Panc1 (cell line): ENCODE data around the gene GLG1. TPM values are rescaled to one million over a fixed set of nuclear protein-coding genes. Genes with fewer than 3 reads are reported as not detected.
"Not testable (repeated sequence)": the region's sequence is repeated elsewhere in the genome, so short reads cannot be mapped to it uniquely, and the experiment has no call there.

ENCODE experiments used
- ATAC-seq: fragments of 200-7000 bp; cut with Tn5 transposase; 2 replicates; pipeline ENCODE4 v1.9.1; 2020; ENCODE audit warnings: mild to moderate bottlenecking, moderate library complexity
- BruUV-seq: library from RNA; stranded (reverse); fragments of 400-500 nt; replicated peaks from 2 replicates; lab custom pipeline; 2021; lab: Mats Ljungman, UMichigan
- CTCF ChIA-PET: fragments of 300-600 bp; sonication (Branson Sonifier 250); formaldehyde crosslinking; loops from one replicate; lab custom pipeline; 2022; ENCODE audit warnings: antibody characterized with exemption; lab: Charles Lee
- POLR2A ChIA-PET: fragments of 300-600 bp; sonication (Branson Sonifier 250); formaldehyde crosslinking; loops from one replicate; lab custom pipeline; 2022; ENCODE audit warnings: antibody characterized with exemption; lab: Charles Lee
- DNase-seq: peaks from one replicate; pipeline ENCODE4 v3.0.0-alpha.2; 2010; ENCODE audit warnings: low read depth, low spot score
- H3K27ac ChIP-seq: 2 replicates; pipeline ENCODE4 v1.5.1; 2011; ENCODE audit warnings: mild to moderate bottlenecking, low read length, inconsistent platforms
- H3K27me3 ChIP-seq: fragments of 200-500 bp; sonication (Bioruptor generic); 2 replicates; pipeline ENCODE4 v1.6.0; 2014; ENCODE audit warnings: low read length, inconsistent platforms; ENCODE audit not compliant: control insufficient read depth, insufficient read depth
- H3K36me3 ChIP-seq: fragments of 200-500 bp; sonication (Bioruptor generic); 2 replicates; pipeline ENCODE4 v1.5.1; 2014; ENCODE audit warnings: inconsistent platforms, mild to moderate bottlenecking, low read length, moderate library complexity; ENCODE audit not compliant: control insufficient read depth, insufficient read depth
- H3K4me1 ChIP-seq: 2 replicates; pipeline ENCODE4 v1.5.1; 2011; ENCODE audit warnings: inconsistent platforms, mild to moderate bottlenecking, low read length, moderate library complexity; ENCODE audit not compliant: control insufficient read depth, insufficient read depth
- H3K4me3 ChIP-seq, 2 experiments: 2 replicates each; pipeline ENCODE4 v1.5.1; 2011 to 2012; ENCODE audit warnings: low read depth in 2 of 2, low read length in 2 of 2, mild to moderate bottlenecking in 2 of 2, inconsistent platforms in 1 of 2, moderate library complexity in 1 of 2
- H3K9me3 ChIP-seq: fragments of 200-500 bp; sonication (Bioruptor generic); 2 replicates; pipeline ENCODE4 v1.5.1; 2014; ENCODE audit warnings: low read depth, mild to moderate bottlenecking, inconsistent platforms, low read length, moderate library complexity; ENCODE audit not compliant: control insufficient read depth, insufficient read depth
- POLR2AphosphoS5 ChIP-seq: IDR thresholded peaks from 2 replicates; pipeline ENCODE4 v1.6.1; 2012; ENCODE audit warnings: mild to moderate bottlenecking, low read depth, low read length, moderate library complexity
- SIN3A ChIP-seq: IDR thresholded peaks from 2 replicates; pipeline ENCODE4 v1.6.1; 2012; ENCODE audit warnings: low read depth, mild to moderate bottlenecking, low read length, moderate library complexity, borderline replicate concordance; ENCODE audit not compliant: insufficient read depth
- TCF7L2 ChIP-seq: IDR thresholded peaks from 2 replicates; pipeline ENCODE4 v1.6.1; 2011; ENCODE audit warnings: mild to moderate bottlenecking, low read depth, low read length, inconsistent platforms
- in situ Hi-C: cut with HindIII; loops from 2 replicates; pipeline ENCODE4 v1.10.0; 2016; ENCODE audit warnings: low sequenced_read_pairs, low pct_unique_long_range_greater_than_20kb
- intact Hi-C: fragments of 100-400 bp; cut with micrococcal nuclease; formaldehyde crosslinking; loops from one replicate; pipeline ENCODE4 v1.10.0; 2022; ENCODE audit not compliant: unreplicated experiment
- total RNA-seq: library from RNA; stranded (reverse); gene quantifications from one replicate; pipeline ENCODE4 v1.2.1, GENCODE V29; 2021; ENCODE audit not compliant: unreplicated experiment
- TF ChIP-seq, protein P1 (sequence below): fragments of 450-650 bp; IDR thresholded peaks from 2 replicates; pipeline ENCODE4 v1.5.1; 2017; ENCODE audit warnings: mild to moderate bottlenecking
- TF ChIP-seq, protein P2 (sequence below), 2 experiments: IDR thresholded peaks; 2 replicates each; pipeline ENCODE4 v1.6.1; 2011 to 2012; ENCODE audit warnings: low read depth in 2 of 2, control low read depth in 1 of 2, low read length in 1 of 2, mild to moderate bottlenecking in 1 of 2, moderate library complexity in 1 of 2; ENCODE audit not compliant: insufficient read depth in 1 of 2

Gene GLG1
- total RNA-seq, 1 experiment from 2014 or later, result 75.9 TPM

DNA sequence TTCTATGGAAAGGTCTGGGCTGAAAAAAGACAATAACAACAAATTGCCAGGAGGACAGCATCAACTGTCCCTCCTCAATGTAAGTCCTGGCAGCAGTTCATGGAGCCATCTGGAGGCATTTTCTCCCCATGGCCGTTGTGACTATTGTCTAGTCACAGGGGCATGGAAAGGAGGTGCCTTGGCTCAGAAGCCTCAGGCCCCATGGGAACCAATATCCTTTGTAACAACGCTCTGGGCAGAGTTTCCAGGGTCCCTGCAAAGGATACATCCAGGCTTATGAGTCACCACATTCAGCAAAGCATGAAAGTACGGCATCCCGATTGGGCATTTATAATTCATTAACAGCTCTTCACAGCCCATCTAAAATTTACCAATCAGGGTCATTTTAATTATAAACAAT lies 85.2 kb downstream of the GLG1 start:
- TF ChIP-seq, protein P1, sequence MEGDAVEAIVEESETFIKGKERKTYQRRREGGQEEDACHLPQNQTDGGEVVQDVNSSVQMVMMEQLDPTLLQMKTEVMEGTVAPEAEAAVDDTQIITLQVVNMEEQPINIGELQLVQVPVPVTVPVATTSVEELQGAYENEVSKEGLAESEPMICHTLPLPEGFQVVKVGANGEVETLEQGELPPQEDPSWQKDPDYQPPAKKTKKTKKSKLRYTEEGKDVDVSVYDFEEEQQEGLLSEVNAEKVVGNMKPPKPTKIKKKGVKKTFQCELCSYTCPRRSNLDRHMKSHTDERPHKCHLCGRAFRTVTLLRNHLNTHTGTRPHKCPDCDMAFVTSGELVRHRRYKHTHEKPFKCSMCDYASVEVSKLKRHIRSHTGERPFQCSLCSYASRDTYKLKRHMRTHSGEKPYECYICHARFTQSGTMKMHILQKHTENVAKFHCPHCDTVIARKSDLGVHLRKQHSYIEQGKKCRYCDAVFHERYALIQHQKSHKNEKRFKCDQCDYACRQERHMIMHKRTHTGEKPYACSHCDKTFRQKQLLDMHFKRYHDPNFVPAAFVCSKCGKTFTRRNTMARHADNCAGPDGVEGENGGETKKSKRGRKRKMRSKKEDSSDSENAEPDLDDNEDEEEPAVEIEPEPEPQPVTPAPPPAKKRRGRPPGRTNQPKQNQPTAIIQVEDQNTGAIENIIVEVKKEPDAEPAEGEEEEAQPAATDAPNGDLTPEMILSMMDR, result no peak
- TF ChIP-seq TCF7L2, result no peak
- TF ChIP-seq, protein P2, sequence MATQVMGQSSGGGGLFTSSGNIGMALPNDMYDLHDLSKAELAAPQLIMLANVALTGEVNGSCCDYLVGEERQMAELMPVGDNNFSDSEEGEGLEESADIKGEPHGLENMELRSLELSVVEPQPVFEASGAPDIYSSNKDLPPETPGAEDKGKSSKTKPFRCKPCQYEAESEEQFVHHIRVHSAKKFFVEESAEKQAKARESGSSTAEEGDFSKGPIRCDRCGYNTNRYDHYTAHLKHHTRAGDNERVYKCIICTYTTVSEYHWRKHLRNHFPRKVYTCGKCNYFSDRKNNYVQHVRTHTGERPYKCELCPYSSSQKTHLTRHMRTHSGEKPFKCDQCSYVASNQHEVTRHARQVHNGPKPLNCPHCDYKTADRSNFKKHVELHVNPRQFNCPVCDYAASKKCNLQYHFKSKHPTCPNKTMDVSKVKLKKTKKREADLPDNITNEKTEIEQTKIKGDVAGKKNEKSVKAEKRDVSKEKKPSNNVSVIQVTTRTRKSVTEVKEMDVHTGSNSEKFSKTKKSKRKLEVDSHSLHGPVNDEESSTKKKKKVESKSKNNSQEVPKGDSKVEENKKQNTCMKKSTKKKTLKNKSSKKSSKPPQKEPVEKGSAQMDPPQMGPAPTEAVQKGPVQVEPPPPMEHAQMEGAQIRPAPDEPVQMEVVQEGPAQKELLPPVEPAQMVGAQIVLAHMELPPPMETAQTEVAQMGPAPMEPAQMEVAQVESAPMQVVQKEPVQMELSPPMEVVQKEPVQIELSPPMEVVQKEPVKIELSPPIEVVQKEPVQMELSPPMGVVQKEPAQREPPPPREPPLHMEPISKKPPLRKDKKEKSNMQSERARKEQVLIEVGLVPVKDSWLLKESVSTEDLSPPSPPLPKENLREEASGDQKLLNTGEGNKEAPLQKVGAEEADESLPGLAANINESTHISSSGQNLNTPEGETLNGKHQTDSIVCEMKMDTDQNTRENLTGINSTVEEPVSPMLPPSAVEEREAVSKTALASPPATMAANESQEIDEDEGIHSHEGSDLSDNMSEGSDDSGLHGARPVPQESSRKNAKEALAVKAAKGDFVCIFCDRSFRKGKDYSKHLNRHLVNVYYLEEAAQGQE (IDR thresholded peaks at IDR 0.05; ENCODE audit: insufficient read depth in 1 of 2, low read depth in 2 of 2, low read length in 1 of 2), result no peak
- no peak for TF ChIP-seq SIN3A
- no peak for TF ChIP-seq POLR2AphosphoS5
- in situ Hi-C loops, result no loop called here
- ATAC-seq, result no peak
- no TSS peak for BruUV-seq
- intact Hi-C loops, result no loop called here
- DNase-seq, result no peak
- ChIA-PET POLR2A (no interaction called here), CTCF (no interaction called here)
- H3K4me1 ChIP-seq, result no peaks in the 10 kb centered on the region
- H3K9me3 ChIP-seq, result no peaks in the 10 kb centered on the region
- no peaks in the 10 kb centered on the region for H3K27me3 ChIP-seq
- H3K27ac ChIP-seq, result no peak overlapping the region
- no peak overlapping the region for H3K4me3 ChIP-seq
- no peaks in the 10 kb centered on the region for H3K36me3 ChIP-seq

DNA sequence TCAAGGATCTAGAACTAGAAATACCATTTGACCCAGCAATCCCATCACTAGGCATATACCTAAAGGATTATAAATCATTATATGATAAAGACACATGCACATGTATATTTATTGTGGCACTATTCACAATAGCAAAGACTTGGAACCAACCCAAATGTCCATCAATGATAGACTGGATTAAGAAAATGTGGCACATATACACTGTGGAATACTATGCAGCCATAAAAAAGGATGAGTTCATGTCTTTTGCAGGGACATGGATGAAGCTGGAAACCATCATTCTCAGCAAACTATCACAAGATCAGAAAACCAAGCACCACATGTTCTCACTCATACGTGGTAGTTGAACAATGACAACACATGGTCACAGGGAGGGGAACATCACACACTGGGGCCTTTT lies 88.0 kb downstream of the GLG1 start:
- ATAC-seq, result not testable (repeated sequence)

DNA sequence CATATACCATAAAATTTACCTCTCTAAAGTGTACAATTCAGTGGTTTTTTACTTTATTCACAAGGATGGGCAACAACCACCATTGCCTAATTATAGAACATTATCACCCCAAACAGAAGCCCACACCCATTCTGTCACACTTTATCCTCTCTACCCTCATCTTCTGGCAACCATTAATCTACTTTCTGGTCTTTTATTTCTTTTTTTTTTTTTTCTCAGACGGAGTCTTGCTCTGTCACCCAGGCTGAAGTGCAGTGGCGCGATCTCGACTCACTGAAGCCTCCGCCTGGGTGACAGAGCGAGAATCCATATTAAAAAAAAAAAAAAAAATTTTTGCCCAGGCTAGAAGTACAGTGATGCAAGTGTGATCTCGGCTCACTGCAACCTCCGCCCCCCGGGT lies 95.0 kb downstream of the GLG1 start:
- POLR2A ChIA-PET, result interaction anchor here (0.6 kb wide), 1 partner anchor 8 kb away, joined by 3 read pairs; no protein-coding TSS in a partner anchor
- Histone ChIP-seq H3K4me1 (no peaks in the 10 kb centered on the region), H3K27ac (no peak overlapping the region), H3K4me3 (no peak overlapping the region), H3K9me3 (no peaks in the 10 kb centered on the region), H3K27me3 (no peaks in the 10 kb centered on the region), H3K36me3 (no peaks in the 10 kb centered on the region; the same call in 1 of the 2 replicates)
- DNase-seq, result no peak
- intact Hi-C loops (no loop called here), in situ Hi-C loops (no loop called here)
- CTCF ChIA-PET, result no interaction called here
- TF ChIP-seq, protein P1, result no peak
- TF ChIP-seq POLR2AphosphoS5, result no peak
- TF ChIP-seq, protein P2 (IDR thresholded peaks at IDR 0.05; ENCODE audit: insufficient read depth in 1 of 2, low read depth in 2 of 2, low read length in 1 of 2), result no peak
- no peak for ATAC-seq
- BruUV-seq, result no TSS peak

More for the DNA sequence above, 88.0 kb downstream of the GLG1 start:
- POLR2A ChIA-PET, intact Hi-C loops, H3K27ac ChIP-seq, H3K9me3 ChIP-seq, H3K27me3 ChIP-seq, CTCF ChIA-PET, DNase-seq, in situ Hi-C loops, H3K4me3 ChIP-seq, H3K4me1 ChIP-seq, BruUV-seq, H3K36me3 ChIP-seq: not testable (repeated sequence)
